ENCODE measurements around the gene SSTR3. TPM values are rescaled to one million over a fixed set of nuclear protein-coding genes. Genes with fewer than 3 reads are reported as not detected.
A peak's percentile ranks its signal among the peaks of the same experiment; 100 is the strongest.

Gene SSTR3
- total and polyA plus RNA-seq, 2 of the 13 experiments (the other 11 are each of a cell fraction or from before 2014, with no cell fraction given), result 0.08 to 0.64 TPM

DNA sequence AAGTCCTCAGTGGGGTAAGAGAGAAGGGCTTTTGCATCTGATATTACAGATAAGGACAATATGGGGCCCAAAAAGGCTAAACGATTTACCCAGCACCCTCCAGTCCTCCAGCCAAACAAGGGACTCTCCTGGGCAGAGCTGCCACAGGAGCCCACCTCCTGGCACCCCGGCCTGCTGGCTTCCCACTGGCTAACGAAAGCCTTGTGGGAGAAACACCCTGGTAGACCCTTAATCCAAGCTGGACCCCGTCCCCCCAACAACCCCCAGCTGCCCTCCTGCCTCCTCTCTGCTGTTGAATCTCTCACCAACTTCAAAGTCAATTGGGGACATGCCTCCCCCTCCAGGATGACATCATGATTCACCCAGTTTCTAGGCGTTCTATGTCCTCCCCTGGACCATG is 35.1 kb downstream of the SSTR3 start:
- Histone ChIP-seq H3K4me3 (replicated peaks in 1 of 3; ENCODE audit: insufficient read depth in 1 of 3, low read depth in 2 of 3, low read length in 3 of 3) (no peak overlapping the region), H3K9me3 (ENCODE audit: low read length) (no peaks in the 10 kb centered on the region), H3K4me1 (ENCODE audit: insufficient read depth, low read length) (peaks cover 36% of the 10 kb centered on the region), H3K4me2 (ENCODE audit: low read depth, low read length) (no peak overlapping the region), H2AFZ (ENCODE audit: low read length) (no peak overlapping the region), H3K9ac (ENCODE audit: insufficient read depth, low read depth, low read length) (no peak overlapping the region), H3K79me2 (ENCODE audit: insufficient read depth, low read length) (no peaks in the 10 kb centered on the region), H4K20me1 (ENCODE audit: insufficient read depth, low read length) (no peaks in the 10 kb centered on the region), H3K27me3 (ENCODE audit: control insufficient read depth in 1 of 2, insufficient read depth in 2 of 2, low read length in 2 of 2) (peaks cover 4 to 39% of the 10 kb centered on the region in 2 experiments), H3K27ac (ENCODE audit: extremely low read length, insufficient read depth, low read length) (no peak overlapping the region), H3K36me3 (replicated peaks in 1 of 2; ENCODE audit: control insufficient read depth in 1 of 2, insufficient read depth in 2 of 2, low read length in 2 of 2) (no peaks in the 10 kb centered on the region)
- POLR2A ChIA-PET, result interaction anchor here (2.4 kb wide), 1 partner anchor 20 kb away, joined by 22 read pairs; no protein-coding TSS in a partner anchor
- WGBS (ENCODE audit: low lambda C conversion rate), result 46% methylated on average over 5 of the region's 5 CpGs
- CTCF ChIA-PET (ENCODE audit: low intra/inter-chr PET ratio, low total read pairs), result no interaction called here
- ATAC-seq (no peak), FAIRE-seq (no peak), DNase-seq (ENCODE audit: low spot score) (no peak)
- intact Hi-C loops (cut with micrococcal nuclease; ENCODE audit: unreplicated experiment), result no loop called here
- in situ Hi-C loops (cut with HindIII; ENCODE audit: extremely low pct_ligation_motif_present, low pct_unique_long_range_greater_than_20kb), result no loop called here
- BruUV-seq (replicated peaks), result no TSS peak
- TF ChIP-seq RFX5 (IDR thresholded peaks at IDR 0.05; ENCODE audit: low read depth, low read length) (no peak), ATF7 (IDR thresholded peaks at IDR 0.05) (0 out of 2 replicates have a peak, but pooled peaks have one; percentile 19), ATF7 (CRISPR knock-in tag; IDR thresholded peaks at IDR 0.05) (no peak), KMT2B (CRISPR knock-in tag; IDR thresholded peaks at IDR 0.05) (no peak), TCF7L2 (IDR thresholded peaks at IDR 0.05; ENCODE audit: low read depth, low read length) (no peak)

DNA sequence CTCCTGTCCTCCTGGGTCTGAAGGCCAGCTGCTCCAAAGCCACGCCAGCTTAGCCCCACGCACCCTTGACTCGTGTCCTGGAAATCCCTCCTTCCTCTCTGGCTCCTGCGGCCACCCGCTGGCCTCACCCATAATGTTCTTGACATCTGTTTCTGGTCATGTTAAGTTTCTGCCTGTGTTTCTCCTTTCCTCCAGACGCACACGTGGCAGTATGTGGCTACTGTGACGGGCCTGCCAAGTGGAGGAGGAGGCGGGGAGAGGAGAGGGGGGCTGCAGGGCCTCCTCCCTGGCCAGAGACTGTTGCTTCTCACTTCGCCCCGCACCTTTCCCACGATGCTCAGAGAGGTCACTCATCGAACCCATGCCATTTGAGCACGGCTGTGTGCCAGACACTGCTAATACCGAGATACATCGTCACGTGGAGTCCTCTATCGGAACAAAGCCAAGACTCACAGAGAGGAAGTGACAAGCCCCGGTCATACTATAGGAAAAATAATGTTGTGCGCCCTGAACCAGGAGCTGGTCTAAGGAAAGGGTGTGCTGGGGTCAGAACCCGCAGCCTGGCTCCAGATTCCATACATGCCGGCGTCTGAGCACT is 35.7 kb downstream of the SSTR3 start:
- Histone ChIP-seq H3K9me3 (ENCODE audit: low read length) (no peaks in the 10 kb centered on the region), H3K4me3 (replicated peaks in 1 of 3; ENCODE audit: insufficient read depth in 1 of 3, low read depth in 2 of 3, low read length in 3 of 3) (no peak overlapping the region), H4K20me1 (ENCODE audit: insufficient read depth, low read length) (no peaks in the 10 kb centered on the region), H3K4me1 (ENCODE audit: insufficient read depth, low read length) (peaks cover 36% of the 10 kb centered on the region), H3K79me2 (ENCODE audit: insufficient read depth, low read length) (no peaks in the 10 kb centered on the region), H3K27me3 (ENCODE audit: control insufficient read depth in 1 of 2, insufficient read depth in 2 of 2, low read length in 2 of 2) (peaks cover 4 to 39% of the 10 kb centered on the region in 2 experiments), H3K36me3 (replicated peaks in 1 of 2; ENCODE audit: control insufficient read depth in 1 of 2, insufficient read depth in 2 of 2, low read length in 2 of 2) (no peaks in the 10 kb centered on the region), H3K4me2 (ENCODE audit: low read depth, low read length) (no peak overlapping the region), H3K27ac (ENCODE audit: extremely low read length, insufficient read depth, low read length) (no peak overlapping the region), H2AFZ (ENCODE audit: low read length) (no peak overlapping the region), H3K9ac (ENCODE audit: insufficient read depth, low read depth, low read length) (no peak overlapping the region)
- ATAC-seq (no peak), DNase-seq (ENCODE audit: low spot score) (no peak), FAIRE-seq (no peak)
- intact Hi-C loops (cut with micrococcal nuclease; ENCODE audit: unreplicated experiment) (no loop called here), in situ Hi-C loops (cut with HindIII; ENCODE audit: extremely low pct_ligation_motif_present, low pct_unique_long_range_greater_than_20kb) (no loop called here)
- POLR2A ChIA-PET, result no interaction called here
- TF ChIP-seq ZBTB21 (CRISPR knock-in tag; IDR thresholded peaks at IDR 0.05), result no peak
- TF ChIP-seq SOX13 (IDR thresholded peaks at IDR 0.05), result no peak
- TF ChIP-seq SOX13 (CRISPR knock-in tag; conservative IDR thresholded peaks at IDR 0.05 in 1 of 2, IDR thresholded peaks at IDR 0.05 in 1 of 2), result no peak
- no peak for TF ChIP-seq CHCHD3 (CRISPR knock-in tag; IDR thresholded peaks at IDR 0.05)
- TF ChIP-seq GABPB1 (CRISPR knock-in tag; IDR thresholded peaks at IDR 0.05), result no peak
- no peak for TF ChIP-seq KDM5B (CRISPR knock-in tag; IDR thresholded peaks at IDR 0.05; ENCODE audit: borderline replicate concordance)
- TF ChIP-seq TBX3 (IDR thresholded peaks at IDR 0.05; ENCODE audit: borderline replicate concordance), result no peak
- CTCF ChIA-PET (ENCODE audit: low intra/inter-chr PET ratio, low total read pairs), result no interaction called here
- BruUV-seq (replicated peaks), result no TSS peak
- 52% methylated on average over 15 of the region's 23 CpGs for WGBS (ENCODE audit: low lambda C conversion rate)
